Stimulated activated CD8-positive, alpha-beta memory T cell treated with anti-CD3 and anti-CD28 coated beads, Interleukin-12 subunit alpha, Interleukin-12 subunit beta, amount 100 ng/mL, for 4 hours (primary cell): ENCODE data around the gene AUTS2.

Experiments
- DNase-seq: peaks from one replicate; pipeline ENCODE4 v3.0.0-alpha.2; 2020; ENCODE audit warnings: low read depth

Gene AUTS2

GRCh38 chr7:69893906-69894305 is 295.6 kb downstream of the AUTS2 start:
- no peak for DNase-seq

DNA sequence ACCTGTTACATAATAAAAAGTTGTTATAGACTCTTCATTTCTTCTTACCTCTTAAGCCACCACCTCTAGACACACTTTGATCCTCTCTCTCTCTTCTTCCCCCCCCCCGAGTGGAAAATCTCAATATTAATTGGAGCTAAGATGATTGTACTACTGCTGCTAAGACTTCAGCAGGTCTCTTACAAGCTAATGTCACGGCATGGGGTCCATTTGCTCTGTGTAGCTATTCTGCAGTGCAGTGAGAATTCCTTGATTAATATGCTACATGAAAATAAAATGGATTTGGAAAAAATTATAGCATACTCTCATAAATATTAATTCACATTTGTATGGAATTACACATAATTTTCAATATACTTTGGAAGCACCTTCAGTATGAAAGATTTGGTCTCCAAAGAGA is 297.2 kb downstream of the AUTS2 start:
- DNase-seq: no peak

DNA sequence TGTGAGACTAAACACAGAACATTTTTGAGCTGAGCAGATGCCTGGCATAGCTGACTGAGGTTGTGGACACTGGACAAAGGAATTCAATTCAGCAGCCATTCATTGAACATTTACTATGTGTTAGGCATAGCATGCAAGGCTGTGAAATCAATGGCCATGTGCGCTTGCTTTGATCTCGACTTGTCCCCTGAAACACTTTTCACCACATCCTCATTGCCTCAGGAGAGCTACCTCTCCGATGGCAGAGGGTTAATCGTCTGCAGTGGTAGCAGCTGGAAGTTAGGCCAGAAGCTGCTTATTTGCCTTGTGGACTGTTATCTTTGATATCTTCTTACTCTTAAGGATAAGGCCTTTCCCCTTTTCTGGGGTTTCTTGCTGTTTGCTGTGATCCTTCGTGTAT is 297.8 kb downstream of the AUTS2 start:
- no peak for DNase-seq

DNA sequence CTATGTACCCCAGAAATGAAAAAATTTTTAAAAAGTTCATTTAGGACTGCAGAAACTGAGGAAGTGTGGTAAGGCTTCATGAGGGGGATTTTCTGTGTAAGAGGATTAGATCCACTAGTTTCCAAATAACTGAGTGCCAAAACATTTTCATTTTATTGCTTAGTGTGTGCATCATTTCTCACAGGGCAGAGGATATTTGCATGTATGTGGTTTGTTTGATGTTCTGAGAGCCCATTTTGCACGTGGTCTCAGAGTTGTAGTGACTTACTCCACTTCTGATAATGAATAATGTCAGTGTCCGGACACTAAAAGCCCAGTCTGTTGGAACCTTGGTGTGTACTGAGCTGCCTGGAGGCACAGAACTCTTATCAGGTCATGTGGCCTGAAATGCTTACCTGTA is 299.9 kb downstream of the AUTS2 start:
- no peak for DNase-seq

GRCh38 chr7:69903410-69903809 is 305.1 kb downstream of the AUTS2 start:
- DNase-seq: no peak

DNA sequence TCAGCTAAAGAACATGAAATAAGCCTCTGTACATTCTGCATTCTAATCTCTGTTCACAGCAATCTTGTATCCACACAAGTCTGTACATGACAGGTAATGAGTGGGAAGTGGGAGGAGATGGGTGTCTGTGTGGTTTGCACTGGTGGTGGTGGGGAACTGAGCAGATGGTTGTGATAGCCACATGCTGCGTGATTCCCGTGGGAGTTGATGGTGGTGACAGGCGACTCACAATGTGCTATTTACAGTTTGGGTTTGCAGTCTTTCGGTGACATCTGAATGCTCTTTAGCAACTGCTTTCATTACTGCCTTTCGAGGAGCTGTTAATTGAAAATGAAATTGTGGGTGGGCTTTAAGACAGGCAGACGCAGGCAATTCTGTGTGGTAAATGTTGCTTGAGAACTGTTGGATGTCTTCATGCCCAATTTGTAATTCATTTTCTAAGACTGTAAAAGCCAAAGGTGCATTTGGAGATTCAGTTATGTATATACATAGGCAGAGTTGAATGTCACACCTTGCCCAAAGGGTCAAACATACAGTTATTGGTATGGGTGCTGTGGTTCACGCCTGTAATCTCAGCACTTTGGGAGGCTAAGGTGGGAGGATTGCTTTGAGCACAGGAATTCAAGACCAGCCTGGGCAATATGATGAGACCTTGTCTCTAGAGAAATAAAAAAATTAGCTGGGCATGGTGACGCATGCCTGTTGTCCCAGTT is 308.2 kb downstream of the AUTS2 start:
- no peak for DNase-seq

- no peak for DNase-seq
Observed at GRCh38 chr7:69907720-69908119, 309.4 kb downstream of the AUTS2 start.

DNA sequence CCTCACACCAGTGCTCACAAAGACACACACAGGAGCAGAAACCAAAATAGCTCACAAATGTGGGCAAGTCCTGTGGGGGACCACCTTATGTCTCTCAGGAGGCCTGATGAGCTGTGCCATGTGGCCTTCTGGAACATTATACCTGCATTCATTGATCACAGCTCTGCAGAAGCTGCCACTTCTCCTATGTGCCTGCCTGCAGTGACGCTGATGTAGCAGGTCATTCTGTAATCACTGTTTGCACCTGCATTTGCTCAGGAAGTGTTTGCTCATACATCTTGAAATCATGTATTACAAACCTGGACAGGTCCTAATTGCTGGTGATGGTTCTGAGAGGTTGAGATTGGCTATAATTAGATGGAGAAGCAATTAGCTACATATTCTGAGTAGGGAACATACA is 310.2 kb downstream of the AUTS2 start:
- DNase-seq: no peak

DNA sequence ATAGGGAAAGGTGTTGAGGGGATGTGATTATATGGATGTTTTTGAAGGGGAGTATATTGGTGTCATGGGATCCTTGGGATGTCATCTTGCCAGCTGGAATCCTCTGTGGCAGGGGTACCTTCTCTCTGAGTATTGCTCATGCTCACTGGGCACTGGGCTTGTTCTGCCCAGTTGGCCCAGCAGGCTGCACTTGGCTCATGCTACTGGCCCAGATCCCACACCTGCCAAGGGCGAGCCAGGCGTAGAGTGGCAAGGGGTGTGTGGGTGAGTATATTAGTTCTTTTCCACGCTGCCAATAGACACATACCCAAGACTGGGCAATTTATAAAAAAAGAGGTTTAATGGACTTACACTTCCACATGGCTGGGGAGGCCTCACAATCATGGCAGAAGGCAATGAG is 311.9 kb downstream of the AUTS2 start:
- no peak for DNase-seq

GRCh38 chr7:69911337-69911736 is 313.1 kb downstream of the AUTS2 start:
- no peak for DNase-seq

DNA sequence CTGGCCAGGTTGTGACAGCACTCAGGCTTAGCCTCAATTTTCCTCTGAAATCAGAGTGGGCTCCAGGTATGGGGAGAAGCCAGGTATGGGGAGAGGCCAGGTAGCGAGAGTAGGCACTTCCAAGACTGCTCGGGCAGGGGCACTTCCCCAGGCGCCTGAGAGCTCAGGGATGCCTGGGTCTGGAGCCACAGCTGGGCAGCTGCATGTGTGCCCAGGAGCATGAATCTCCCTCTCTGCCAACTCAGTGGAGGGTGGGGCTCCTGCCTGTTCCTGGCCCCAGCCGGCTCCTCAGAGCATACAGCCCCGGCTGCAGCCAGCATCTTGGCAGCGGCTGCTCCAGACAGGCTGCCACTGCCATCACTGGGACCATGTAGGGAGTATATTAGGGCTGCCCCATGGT is 313.9 kb downstream of the AUTS2 start:
- DNase-seq: no peak

GRCh38 chr7:69912846-69913245 is 314.6 kb downstream of the AUTS2 start:
- no peak for DNase-seq

DNA sequence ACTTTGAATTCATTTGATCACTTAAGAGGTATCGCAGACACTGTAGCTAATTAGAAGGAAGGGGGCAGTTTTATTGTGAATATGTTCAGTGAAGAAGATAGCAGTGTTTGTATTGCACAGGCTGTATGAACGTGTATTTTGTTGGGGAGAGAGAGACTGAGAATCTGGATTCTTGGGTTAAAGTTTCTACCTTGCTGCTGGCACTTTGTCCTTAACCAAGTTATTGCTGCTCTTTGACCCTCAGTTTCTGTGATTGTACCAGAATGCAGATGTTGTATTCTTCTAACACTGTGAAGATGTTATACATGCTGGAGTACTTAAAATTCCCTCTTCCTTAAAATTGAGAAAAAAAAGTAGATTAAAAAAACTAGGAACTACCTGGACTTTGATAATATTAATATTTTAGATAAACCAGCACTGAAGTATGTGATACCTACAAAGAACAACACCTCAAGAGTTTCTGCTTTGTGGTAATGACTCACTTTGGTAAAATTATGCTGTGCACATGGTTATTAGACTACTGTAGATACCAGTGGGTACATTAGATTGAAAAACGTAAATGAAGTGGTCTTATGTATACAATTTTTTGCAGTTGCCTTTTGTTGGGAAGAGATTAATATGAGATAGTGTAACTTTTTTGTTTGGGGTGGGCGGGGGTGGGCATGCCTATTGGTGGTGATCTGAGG is 321.3 kb downstream of the AUTS2 start:
- no peak for DNase-seq

- DNase-seq: no peak
Observed at GRCh38 chr7:69920797-69921196, 322.5 kb downstream of the AUTS2 start.

DNA sequence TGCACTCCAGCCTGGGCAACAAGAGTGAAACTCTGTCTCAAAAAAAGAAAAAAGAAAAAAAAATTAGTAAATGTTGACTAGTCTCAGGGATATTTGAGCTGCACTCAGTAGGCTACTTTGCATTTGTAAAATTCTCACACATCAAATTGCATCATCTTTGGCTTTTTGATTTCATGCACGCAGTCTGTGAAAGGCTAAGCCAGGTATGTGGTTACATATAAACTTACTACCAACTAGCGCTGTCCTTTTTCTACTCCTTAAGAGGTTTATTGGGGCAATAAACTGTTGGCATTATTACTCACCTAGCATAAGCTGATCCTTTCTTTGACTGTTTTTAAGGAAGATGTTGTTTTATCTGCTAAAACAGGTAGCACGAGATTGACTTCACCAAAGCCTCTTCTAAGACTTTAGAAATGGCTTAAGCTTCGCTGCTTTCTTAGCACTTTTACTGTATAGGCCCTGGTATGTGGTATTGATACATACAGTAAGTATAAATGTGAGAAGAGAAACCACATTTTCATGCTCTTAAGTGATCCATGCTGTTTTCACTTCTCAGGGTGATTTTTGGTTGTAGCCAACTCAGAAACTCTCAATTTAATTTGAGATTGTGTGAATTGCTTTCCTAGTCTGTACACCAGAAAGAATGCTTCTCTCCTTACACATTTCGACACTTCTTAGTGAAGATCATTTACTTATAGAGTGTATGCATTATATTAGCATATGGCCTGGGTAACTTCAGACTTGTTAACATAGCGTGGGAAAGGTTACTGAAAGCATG is 323.9 kb downstream of the AUTS2 start:
- no peak for DNase-seq

DNA sequence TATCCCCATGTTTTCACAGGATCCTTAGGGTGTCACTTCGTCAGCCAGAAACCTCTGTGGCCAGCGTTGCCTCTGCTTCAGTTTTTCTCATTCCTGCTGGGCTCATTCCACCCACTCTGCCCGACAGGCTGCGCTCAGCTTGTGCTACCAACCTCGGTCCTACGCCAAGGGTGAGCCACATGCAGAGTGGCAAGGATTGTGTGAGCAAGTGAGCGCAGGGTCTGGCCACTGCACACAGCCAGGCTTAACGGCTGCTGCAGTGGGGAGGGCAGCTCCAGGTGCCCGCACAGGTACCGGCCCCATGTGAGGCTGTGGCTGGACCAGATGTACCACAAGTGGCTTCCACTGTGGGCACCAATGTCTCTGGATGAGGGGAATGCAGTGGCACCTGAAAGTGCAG is 329.2 kb downstream of the AUTS2 start:
- DNase-seq: no peak

GRCh38 chr7:69928621-69929020 is 330.3 kb downstream of the AUTS2 start:
- no peak for DNase-seq

DNA sequence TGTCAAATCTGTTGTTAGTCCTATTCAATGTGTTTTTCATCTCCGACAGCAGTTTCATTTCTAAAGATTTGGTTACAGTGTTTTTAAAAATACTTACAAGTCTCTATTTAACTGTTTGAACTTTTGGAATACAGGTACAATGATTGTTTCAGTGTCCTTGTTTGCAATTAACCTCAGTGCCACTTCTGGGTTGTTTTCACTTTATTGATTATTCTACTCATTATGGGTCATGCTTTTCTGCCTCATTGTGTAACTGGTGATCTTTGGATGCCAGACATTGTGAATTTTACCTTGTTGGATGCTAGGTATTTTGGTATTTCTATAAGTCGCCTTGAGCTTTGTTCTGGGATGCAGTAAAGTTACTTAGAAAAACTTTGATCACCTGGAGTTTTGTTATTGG is 331.3 kb downstream of the AUTS2 start:
- DNase-seq: no peak

DNA sequence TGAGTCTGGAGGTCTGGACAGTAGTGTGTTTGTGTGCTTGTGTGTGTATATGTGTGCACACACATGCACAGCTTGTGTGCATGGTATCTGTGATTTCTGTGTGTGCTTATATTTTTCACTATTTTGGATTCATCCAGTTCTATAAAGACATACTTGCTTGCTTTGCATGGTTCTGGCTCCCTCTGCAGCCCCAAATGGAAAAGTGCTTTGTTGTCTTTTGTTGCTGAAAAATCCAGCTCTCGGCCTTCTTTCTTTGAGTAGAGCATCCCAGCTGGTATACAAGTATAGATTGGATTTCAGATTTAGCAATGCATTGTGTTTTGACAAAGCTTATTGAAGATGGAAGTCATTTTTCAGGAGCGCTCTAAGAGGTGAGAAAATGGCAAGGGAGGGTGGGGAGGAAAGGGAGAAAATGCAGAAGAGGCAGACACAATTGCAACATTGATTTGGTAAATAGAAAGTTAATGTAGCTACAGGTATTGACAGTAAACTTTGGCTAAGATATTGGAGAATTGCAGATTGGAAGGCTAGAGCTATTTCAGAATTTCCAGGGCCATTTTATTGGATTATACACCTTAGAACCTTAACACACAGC is 333.9 kb downstream of the AUTS2 start:
- no peak for DNase-seq

- no peak for DNase-seq
Observed at GRCh38 chr7:69934144-69934903, 336.0 kb downstream of the AUTS2 start.

GRCh38 chr7:69935107-69935506 is 336.8 kb downstream of the AUTS2 start:
- DNase-seq: no peak

DNA sequence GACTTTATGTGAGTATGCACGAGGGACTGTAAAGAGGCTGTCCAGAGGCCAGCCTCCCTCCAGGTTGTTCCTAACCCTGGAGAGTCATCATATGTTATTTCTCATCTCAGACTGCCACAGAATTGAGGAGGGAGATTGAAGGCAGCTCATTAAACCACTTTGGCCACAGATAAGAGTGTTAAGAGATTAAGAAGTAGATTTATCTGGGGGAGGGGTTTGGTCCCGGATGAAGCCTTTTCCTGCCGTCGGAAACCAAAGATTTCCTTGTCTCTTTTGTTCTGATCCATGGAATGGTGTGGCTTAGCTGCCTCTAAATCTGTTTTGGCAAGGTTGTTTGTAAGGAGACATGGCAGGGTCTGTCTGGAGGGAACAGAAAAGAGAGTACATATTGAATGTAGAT is 338.8 kb downstream of the AUTS2 start:
- no peak for DNase-seq
